ENCODE data around the gene KCNAB1.

DNA sequence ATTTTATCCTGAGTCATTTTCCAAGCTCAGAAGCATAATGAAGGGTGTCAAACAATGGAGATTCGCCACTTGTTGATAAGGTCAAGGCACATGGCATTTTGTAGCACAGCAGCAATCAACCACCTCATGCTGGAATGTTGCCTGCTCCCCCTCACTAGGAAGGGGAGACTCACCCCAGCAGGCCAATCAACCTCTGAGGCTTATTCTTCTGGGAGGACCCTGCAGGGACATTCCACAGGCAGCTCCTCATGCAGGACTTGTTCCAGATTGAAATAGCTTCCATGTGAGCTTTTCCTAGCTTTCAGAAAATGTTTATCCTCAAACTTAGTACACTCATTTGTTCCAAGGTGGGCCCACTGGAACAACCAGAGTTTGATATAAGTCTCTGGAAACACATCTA lies 356.9 kb downstream of the KCNAB1 start:
- TF ChIP-seq, protein P1, sequence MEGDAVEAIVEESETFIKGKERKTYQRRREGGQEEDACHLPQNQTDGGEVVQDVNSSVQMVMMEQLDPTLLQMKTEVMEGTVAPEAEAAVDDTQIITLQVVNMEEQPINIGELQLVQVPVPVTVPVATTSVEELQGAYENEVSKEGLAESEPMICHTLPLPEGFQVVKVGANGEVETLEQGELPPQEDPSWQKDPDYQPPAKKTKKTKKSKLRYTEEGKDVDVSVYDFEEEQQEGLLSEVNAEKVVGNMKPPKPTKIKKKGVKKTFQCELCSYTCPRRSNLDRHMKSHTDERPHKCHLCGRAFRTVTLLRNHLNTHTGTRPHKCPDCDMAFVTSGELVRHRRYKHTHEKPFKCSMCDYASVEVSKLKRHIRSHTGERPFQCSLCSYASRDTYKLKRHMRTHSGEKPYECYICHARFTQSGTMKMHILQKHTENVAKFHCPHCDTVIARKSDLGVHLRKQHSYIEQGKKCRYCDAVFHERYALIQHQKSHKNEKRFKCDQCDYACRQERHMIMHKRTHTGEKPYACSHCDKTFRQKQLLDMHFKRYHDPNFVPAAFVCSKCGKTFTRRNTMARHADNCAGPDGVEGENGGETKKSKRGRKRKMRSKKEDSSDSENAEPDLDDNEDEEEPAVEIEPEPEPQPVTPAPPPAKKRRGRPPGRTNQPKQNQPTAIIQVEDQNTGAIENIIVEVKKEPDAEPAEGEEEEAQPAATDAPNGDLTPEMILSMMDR (IDR thresholded peaks at IDR 0.05), result no peak
- TF ChIP-seq POLR2A (IDR thresholded peaks at IDR 0.05) (no peak), POLR2AphosphoS5 (IDR thresholded peaks at IDR 0.05; ENCODE audit: insufficient read depth in 1 of 2, low read depth in 1 of 2) (no peak)
